ENCODE data around the gene CSMD2.

CSMD2 gene

GRCh38 chr1:33682371-33682770, 482.7 kb downstream of the CSMD2 start:
- DNase-seq (ENCODE audit: low read depth), result no peak

GRCh38 chr1:33680281-33680840, 484.7 kb downstream of the CSMD2 start:
- DNase-seq (ENCODE audit: low read depth), result no peak

GRCh38 chr1:33670567-33670966, 494.5 kb downstream of the CSMD2 start:
- DNase-seq (ENCODE audit: low read depth), result no peak

GRCh38 chr1:33668695-33669094, 496.3 kb downstream of the CSMD2 start:
- no peak for DNase-seq (ENCODE audit: low read depth)

- DNase-seq (ENCODE audit: low read depth), result no peak
These were observed 497.4 kb downstream of the CSMD2 start for GRCh38 chr1:33667386-33668282.

- no peak for DNase-seq (ENCODE audit: low read depth)
These were observed 498.4 kb downstream of the CSMD2 start for GRCh38 chr1:33666616-33667015.

- no peak for DNase-seq (ENCODE audit: low read depth)
These were observed 503.1 kb downstream of the CSMD2 start for GRCh38 chr1:33661811-33662454.

- DNase-seq (ENCODE audit: low read depth), result no peak
These were observed 504.1 kb downstream of the CSMD2 start for GRCh38 chr1:33660956-33661355.

GRCh38 chr1:33660244-33660643, 504.8 kb downstream of the CSMD2 start:
- DNase-seq (ENCODE audit: low read depth), result no peak

- DNase-seq (ENCODE audit: low read depth), result no peak
These were observed 505.4 kb downstream of the CSMD2 start for GRCh38 chr1:33659641-33660040.

- no peak for DNase-seq (ENCODE audit: low read depth)
These were observed 507.2 kb downstream of the CSMD2 start for GRCh38 chr1:33657833-33658232.

GRCh38 chr1:33656467-33657005, 508.5 kb downstream of the CSMD2 start:
- no peak for DNase-seq (ENCODE audit: low read depth)

- no peak for DNase-seq (ENCODE audit: low read depth)
These were observed 509.5 kb downstream of the CSMD2 start for GRCh38 chr1:33655496-33655895.

- DNase-seq (ENCODE audit: low read depth), result no peak
These were observed 510.7 kb downstream of the CSMD2 start for GRCh38 chr1:33654267-33654834.

- DNase-seq (ENCODE audit: low read depth), result no peak
These were observed 511.8 kb downstream of the CSMD2 start for GRCh38 chr1:33653226-33653625.

GRCh38 chr1:33650708-33651107, 514.3 kb downstream of the CSMD2 start:
- no peak for DNase-seq (ENCODE audit: low read depth)

- no peak for DNase-seq (ENCODE audit: low read depth)
These were observed 515.3 kb downstream of the CSMD2 start for GRCh38 chr1:33649759-33650158.

- no peak for DNase-seq (ENCODE audit: low read depth)
These were observed 521.8 kb downstream of the CSMD2 start for GRCh38 chr1:33643216-33643615.

- no peak for DNase-seq (ENCODE audit: low read depth)
These were observed 523.8 kb downstream of the CSMD2 start for GRCh38 chr1:33641104-33641830.

- peak; percentile 12 for DNase-seq (ENCODE audit: low read depth)
These were observed 524.8 kb downstream of the CSMD2 start for GRCh38 chr1:33640114-33640660.

- DNase-seq (ENCODE audit: low read depth), result no peak
These were observed 527.1 kb downstream of the CSMD2 start for GRCh38 chr1:33637846-33638440.
